NCI-H1694 treated with DMSO at 0.1 percent for 48 hours (cell line): ENCODE results near the gene MYLK3.

Experiments used
- DNase-seq: peaks from one replicate; lab custom pipeline; 2025; lab: John Stamatoyannopoulos, UW

Gene MYLK3

GRCh38 chr16:46757339-46758050 lies 9.4 kb upstream of the MYLK3 start:
- no peak for DNase-seq

DNA sequence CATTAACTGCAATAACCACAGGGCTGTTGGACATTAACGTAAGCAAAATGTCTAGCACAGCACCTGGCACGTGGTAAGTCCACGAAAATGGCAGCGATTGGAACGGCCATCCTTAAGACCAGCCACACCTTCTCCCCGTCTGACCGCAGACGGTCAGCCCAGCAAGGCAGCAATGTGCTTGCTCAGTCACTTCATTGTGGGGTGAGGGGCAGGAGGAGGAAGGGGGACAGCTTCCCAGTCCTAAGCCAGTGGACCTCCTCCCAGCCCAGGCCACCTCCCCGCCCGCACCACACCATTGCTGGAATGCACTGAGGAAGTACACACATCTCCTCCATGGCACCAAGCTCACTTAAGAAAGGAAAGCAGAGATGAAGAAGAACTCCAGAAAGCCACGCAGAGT lies 8.6 kb upstream of the MYLK3 start:
- DNase-seq: no peak

GRCh38 chr16:46753015-46753414 lies 4.9 kb upstream of the MYLK3 start:
- no peak for DNase-seq

GRCh38 chr16:46751381-46751780 lies 3.2 kb upstream of the MYLK3 start:
- no peak for DNase-seq

- no peak for DNase-seq
These were observed 896 bp upstream of the MYLK3 start for GRCh38 chr16:46748775-46749705.

DNA sequence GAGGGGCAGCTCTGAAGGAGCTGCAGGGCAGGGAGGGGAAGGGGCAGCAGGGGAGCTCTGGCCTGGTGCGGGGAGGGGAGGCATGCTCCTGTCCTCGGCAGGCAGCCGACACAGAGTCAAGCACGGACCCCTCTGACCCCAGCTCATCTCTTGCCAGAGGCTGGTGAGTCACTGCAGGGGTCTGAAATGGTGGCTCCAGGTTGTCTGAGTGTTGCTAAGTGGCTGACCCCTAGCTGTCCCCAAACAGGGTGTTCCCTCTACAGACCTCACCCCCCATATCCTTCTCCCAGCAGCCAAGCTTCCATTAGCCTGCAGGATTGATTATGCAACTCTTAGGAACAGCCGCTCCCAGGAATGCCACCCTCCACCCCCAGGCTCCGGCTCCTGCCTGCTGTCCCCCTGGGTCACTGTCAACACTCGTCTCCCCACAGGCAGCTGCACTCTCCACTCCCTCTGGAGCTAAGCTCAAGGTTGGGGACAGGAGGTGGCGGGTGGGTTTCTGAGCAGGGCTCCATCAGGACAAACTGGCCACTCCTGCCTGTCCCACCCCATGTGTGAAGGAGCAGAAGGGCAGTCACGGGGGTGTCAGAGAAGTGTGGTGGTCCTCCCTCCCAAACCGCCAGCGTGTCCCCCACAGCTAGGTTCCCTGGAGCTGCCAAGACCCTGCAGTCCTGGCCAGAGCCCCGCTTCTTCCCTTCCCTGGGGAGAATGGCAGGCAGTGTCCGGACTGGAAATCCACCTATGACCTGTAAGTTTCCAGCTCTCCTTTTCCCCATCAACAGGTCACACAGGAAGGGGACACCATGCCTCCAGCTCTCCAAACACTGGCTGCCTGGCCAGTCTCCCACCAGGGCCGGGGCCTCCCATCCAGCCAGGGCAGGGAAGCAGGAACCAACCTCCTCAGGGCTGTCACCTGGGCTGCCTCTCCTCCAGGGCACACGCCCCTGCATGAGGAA lies 1.0 kb downstream of the MYLK3 start:
- DNase-seq: no peak

DNA sequence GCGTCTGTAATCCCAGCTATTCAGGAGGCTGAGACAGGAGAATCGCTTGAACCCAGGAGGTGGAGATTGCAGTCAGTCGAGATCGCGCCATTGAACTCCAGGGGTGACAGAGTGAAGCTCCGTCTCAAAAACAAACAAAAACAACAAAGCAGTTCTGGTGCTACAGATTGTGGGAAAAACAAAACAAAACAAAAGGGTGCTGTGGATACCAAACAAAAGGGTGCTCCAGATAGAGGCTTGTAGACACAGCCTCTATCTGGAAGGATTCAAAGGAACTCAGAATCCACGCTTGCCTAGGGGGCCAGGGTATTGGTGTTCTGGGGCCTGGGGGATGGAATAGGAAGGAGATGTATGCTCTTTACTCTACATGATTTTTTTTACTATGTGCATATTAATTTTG lies 2.5 kb downstream of the MYLK3 start:
- no peak for DNase-seq

DNA sequence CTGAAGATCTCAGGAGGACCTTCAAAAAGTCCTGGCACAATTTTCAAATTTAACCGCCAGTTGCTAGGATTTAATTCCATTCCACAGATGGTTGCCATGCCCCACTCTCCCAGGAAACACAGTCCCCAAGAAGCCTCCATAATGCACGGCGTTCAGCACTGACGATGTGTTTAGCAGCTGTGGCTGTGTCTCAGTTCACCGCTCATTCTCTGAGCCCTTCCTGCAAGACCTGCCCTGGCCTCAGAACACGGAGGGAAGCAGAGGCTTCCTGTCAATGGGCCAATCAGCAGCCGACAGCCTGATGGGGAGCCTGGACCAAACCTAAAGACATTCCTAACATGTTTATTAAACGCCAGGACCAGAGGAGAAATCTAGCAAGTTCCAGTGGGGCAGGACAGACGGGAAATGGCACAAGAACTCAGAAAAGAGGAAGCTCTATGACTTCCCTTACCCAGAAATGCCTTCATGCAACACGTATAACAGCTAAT lies 4.9 kb downstream of the MYLK3 start:
- DNase-seq: no peak

DNA sequence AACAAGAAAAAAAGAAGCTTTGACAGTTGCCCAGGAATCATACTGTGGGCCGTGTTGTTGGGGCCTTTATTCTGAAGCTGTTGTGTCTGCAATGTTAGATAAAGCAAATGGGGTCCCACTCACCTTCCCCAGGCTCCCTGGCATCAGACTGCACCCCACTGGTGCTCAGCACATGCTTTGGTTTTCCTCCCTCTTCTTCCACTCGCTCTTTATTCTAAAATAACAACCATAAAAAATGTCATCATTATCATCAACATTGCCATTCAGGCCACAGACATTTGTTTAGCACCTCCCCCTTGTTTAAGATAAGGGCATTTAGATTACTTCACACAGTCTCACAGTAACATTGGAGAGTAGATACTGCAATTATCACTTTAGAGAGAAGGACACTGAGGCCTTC lies 8.2 kb downstream of the MYLK3 start:
- no peak for DNase-seq

DNA sequence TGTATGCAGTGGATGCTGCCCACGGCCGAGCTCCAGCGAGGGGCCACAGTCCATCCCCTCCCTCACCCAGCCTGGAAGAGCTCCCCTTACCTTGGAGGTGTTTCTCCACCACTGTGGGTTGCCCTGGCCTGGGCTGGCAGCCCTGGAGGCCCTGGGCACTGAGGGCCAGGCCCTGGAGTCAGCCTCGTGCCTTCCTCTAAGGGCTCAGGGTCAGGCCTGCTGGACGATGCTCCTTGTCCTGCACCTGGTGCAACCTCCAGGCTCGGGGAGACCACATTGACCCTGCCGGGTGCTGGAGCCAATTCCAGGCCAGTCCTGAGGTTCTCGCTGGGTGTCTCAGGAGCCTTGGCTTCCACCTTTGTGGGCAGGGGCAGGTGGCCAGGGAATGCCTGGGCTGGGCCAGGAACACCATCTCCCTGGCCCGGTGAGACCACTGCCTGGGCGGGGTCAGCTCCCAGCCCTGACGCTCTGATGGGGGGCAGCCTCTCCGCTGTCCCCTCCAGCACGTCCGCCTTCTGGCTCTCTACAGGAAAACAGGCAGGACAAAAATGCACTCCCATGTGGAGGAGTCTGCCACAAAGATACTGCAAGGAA lies 10.4 kb downstream of the MYLK3 start:
- no peak for DNase-seq

- no peak for DNase-seq
These were observed 11.4 kb downstream of the MYLK3 start for GRCh38 chr16:46736695-46737094.

GRCh38 chr16:46733319-46733830 lies 14.8 kb downstream of the MYLK3 start:
- no peak for DNase-seq

- DNase-seq: no peak
These were observed 15.6 kb downstream of the MYLK3 start for GRCh38 chr16:46732561-46732960.

DNA sequence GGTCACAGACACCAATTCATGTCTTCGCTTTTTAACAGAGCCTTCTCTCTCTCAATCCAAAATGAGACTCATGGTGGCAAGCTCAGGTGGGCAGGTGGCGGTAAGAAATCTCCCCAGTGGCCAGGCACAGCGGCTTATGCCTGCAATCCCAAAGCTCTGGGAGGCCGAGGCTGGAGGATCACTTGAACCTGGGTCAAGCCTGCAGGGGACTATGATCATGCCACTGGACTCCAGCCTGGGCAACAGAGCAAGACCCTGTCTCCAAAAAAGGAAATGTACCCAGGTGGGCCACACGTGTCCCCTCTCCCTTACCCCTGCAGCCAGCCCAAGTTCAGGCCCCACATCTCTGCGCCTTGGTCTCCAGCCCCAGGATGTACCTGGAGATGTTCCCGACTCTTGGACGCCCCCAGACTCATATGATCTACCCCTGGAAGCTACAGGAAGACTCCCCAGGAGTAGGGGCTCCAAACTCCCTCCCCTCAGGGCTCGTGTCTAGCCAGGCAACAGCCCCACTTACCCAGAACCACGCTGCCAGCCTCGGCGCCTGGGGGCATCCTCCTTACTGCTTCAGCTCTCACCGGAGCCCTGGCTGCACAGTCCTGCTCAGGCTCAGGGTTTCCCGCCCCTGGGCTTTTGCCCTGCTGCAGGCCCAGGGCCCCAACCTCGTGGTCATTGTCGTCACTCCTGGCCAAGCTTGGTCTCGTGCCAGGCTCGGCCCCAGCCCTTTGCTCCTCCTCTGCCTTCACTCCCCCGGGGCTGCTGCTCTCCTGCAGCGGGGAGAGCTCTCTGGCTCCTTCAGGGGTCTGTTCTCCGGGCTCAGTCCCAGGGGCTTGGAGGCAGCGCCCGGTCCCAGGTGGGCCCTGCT lies 16.2 kb downstream of the MYLK3 start:
- no peak for DNase-seq

GRCh38 chr16:46730801-46731690 lies 17.1 kb downstream of the MYLK3 start:
- DNase-seq: no peak

- no peak for DNase-seq
These were observed 18.0 kb downstream of the MYLK3 start for GRCh38 chr16:46730126-46730525.

GRCh38 chr16:46729326-46729995 lies 18.7 kb downstream of the MYLK3 start:
- no peak for DNase-seq

DNA sequence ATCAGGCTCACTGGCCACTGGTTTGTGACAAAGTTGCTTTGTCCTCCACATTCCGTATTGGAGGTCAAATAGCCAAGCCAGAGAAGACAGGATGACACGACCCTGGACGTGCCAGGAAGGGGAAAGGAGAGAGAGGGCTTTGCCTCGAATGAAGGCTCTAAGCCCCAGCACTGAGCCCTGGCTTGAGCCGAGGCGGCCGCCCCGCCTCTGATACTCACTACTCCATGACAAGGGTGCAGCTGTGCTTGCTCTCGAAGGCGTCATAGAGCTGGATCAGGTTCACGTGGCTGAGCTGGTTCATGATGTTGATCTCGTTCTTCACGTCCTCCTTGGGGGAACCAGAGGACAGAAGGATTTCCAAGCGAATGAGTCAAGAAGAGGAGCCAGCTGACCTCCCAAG lies 19.3 kb downstream of the MYLK3 start:
- no peak for DNase-seq

DNA sequence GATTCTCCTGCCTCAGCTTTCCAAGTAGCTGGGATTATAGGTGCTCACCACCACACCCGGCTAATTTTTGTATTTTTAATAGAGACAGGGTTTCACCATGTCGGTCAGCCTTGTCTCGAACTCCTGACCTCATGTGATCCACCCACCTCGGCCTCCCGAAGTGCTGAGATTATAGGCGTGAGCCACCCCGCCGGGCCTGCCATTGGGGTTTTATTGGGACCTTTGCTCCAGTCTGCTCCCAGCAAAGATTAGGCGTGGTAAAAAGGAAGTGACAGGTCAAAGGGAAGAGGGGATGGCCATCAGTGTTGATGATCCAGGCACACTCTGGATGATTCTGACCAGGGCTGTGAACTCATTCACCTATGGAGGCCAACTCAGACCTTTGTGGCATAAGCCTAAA lies 20.5 kb downstream of the MYLK3 start:
- DNase-seq: no peak
